ENCODE data around the gene ANKRD40CL. TPM values are rescaled to one million over a fixed set of nuclear protein-coding genes. Genes with fewer than 3 reads are reported as not detected.

Gene ANKRD40CL
- total and polyA plus RNA-seq, 9 of the 15 experiments (the other 6 are each of a cell fraction or from before 2014, with no cell fraction given), result not detected

GRCh38 chr17:50779747-50780353, 12.5 kb upstream of the ANKRD40CL start:
- Histone ChIP-seq H3K4me2 (ENCODE audit: insufficient read depth, low read length) (no peak overlapping the region), H3K36me3 (ENCODE audit: control insufficient read depth, insufficient read depth, low read length) (no peaks in the 10 kb centered on the region), H3K4me3 (no peak overlapping the region), H3K79me2 (ENCODE audit: control insufficient read depth, insufficient read depth, low read length) (no peaks in the 10 kb centered on the region), H3K4me1 (replicated peaks in 1 of 2; ENCODE audit: control insufficient read depth in 2 of 2, insufficient read depth in 2 of 2, low read length in 2 of 2) (peaks cover 0 to 4% of the 10 kb centered on the region in 2 experiments; a peak in 1 of 5 replicates), H3K27ac (ENCODE audit: extremely low read depth, low read depth, low read length) (no peak overlapping the region), H2AFZ (ENCODE audit: low read depth, low read length) (no peak overlapping the region), H3K9me1 (ENCODE audit: control insufficient read depth, insufficient read depth, low read length) (no peaks in the 10 kb centered on the region), H3K9me3 (replicated peaks; ENCODE audit: control insufficient read depth, insufficient read depth, low read depth, low read length) (no peaks in the 10 kb centered on the region), H3K27me3 (ENCODE audit: control insufficient read depth in 2 of 2, insufficient read depth in 2 of 2, low read length in 2 of 2) (no peaks in the 10 kb centered on the region), H4K20me1 (replicated peaks; ENCODE audit: control insufficient read depth, insufficient read depth, low read length) (no peaks in the 10 kb centered on the region), H3K9ac (ENCODE audit: insufficient read depth in 1 of 2, low read depth in 2 of 2, low read length in 2 of 2) (no peak overlapping the region)
- CTCF ChIA-PET (ENCODE audit: low intra/inter-chr PET ratio), result no interaction called here
- TF ChIP-seq EP300 (IDR thresholded peaks at IDR 0.05; ENCODE audit: low read length) (no peak), ZBTB7A (IDR thresholded peaks at IDR 0.05; ENCODE audit: borderline replicate concordance, control insufficient read depth, low read depth, low read length) (no peak), RBBP5 (IDR thresholded peaks at IDR 0.05; ENCODE audit: borderline replicate concordance, insufficient read depth, low read length, poor library complexity, severe bottlenecking) (peak; percentile 37), E2F3 (CRISPR knock-in tag; IDR thresholded peaks at IDR 0.05) (no peak), ZNF384 (IDR thresholded peaks at IDR 0.05; ENCODE audit: low read depth, low read length) (peak; percentile 85)
- FAIRE-seq (no peak), ATAC-seq (peak; percentile 32; the same call in 2 of the 3 replicates), DNase-seq (ENCODE audit: extremely low read depth in 1 of 4, low spot score in 3 of 4) (no peak)
- BruUV-seq (replicated peaks), result no TSS peak
- intact Hi-C loops (cut with micrococcal nuclease) (no loop called here), in situ Hi-C loops (cut with MboI) (loop anchor here (5.0 kb wide), 2 partner anchors 62 to 177 kb away; no protein-coding TSS in a partner anchor)
- 42% methylated on average over 7 of the region's 9 CpGs for WGBS (ENCODE audit: insufficient coverage, low coverage, missing lambda C conversion rate)
- POLR2A ChIA-PET, result interaction anchor here (1.1 to 1.8 kb wide), 3 partner anchors 11 to 84 kb away, joined by 3 to 8 read pairs (median 6); no protein-coding TSS in a partner anchor

GRCh38 chr17:50778988-50779387, 11.7 kb upstream of the ANKRD40CL start:
- BruUV-seq (replicated peaks), result no TSS peak
- Histone ChIP-seq H3K27ac (ENCODE audit: extremely low read depth, low read depth, low read length) (no peak overlapping the region), H3K4me3 (no peak overlapping the region), H3K36me3 (ENCODE audit: control insufficient read depth, insufficient read depth, low read length) (no peaks in the 10 kb centered on the region), H3K9me3 (replicated peaks; ENCODE audit: control insufficient read depth, insufficient read depth, low read depth, low read length) (no peaks in the 10 kb centered on the region), H3K4me2 (ENCODE audit: insufficient read depth, low read length) (no peak overlapping the region), H4K20me1 (replicated peaks; ENCODE audit: control insufficient read depth, insufficient read depth, low read length) (no peaks in the 10 kb centered on the region), H3K9me1 (ENCODE audit: control insufficient read depth, insufficient read depth, low read length) (no peaks in the 10 kb centered on the region), H3K9ac (ENCODE audit: insufficient read depth in 1 of 2, low read depth in 2 of 2, low read length in 2 of 2) (no peak overlapping the region), H3K27me3 (ENCODE audit: control insufficient read depth in 2 of 2, insufficient read depth in 2 of 2, low read length in 2 of 2) (no peaks in the 10 kb centered on the region), H2AFZ (ENCODE audit: low read depth, low read length) (no peak overlapping the region), H3K79me2 (ENCODE audit: control insufficient read depth, insufficient read depth, low read length) (no peaks in the 10 kb centered on the region), H3K4me1 (replicated peaks in 1 of 2; ENCODE audit: control insufficient read depth in 2 of 2, insufficient read depth in 2 of 2, low read length in 2 of 2) (peaks cover 0 to 4% of the 10 kb centered on the region in 2 experiments; a peak in 1 of 5 replicates)
- DNase-seq (ENCODE audit: extremely low read depth in 1 of 4, low spot score in 3 of 4) (no peak), FAIRE-seq (no peak), ATAC-seq (no peak)
- CTCF ChIA-PET (ENCODE audit: low intra/inter-chr PET ratio), result no interaction called here
- 30% methylated on average over 4 of the region's 4 CpGs for WGBS (ENCODE audit: insufficient coverage, low coverage, missing lambda C conversion rate)
- POLR2A ChIA-PET, result interaction anchor here (0.6 to 1.8 kb wide), 4 partner anchors 8 to 60 kb away, joined by 3 to 8 read pairs (median 4); no protein-coding TSS in a partner anchor
- in situ Hi-C loops (cut with MboI), result no loop called here
- intact Hi-C loops (cut with micrococcal nuclease), result no loop called here
- no peak for TF ChIP-seq SAP30 (IDR thresholded peaks at IDR 0.05; ENCODE audit: borderline replicate concordance, insufficient read depth, low read depth, low read length, poor library complexity, severe bottlenecking)
- TF ChIP-seq ZNF282 (CRISPR knock-in tag; IDR thresholded peaks at IDR 0.05), result no peak
- no peak for TF ChIP-seq SMARCE1 (IDR thresholded peaks at IDR 0.05)
- TF ChIP-seq ZMIZ1 (IDR thresholded peaks at IDR 0.05; ENCODE audit: low read depth in 2 of 2, low read length in 2 of 2), result no peak
- TF ChIP-seq USF2 (CRISPR knock-in tag; IDR thresholded peaks at IDR 0.05), result no peak
- peak; percentile 63 for TF ChIP-seq ZNF121 (CRISPR knock-in tag; conservative IDR thresholded peaks at IDR 0.05)

Measured in K562 (cell line).